ENCODE measurements around the gene C17orf107.
A peak's percentile ranks its signal among the peaks of the same experiment; 100 is the strongest.

C17orf107 gene

GRCh38 chr17:4950075-4950745 is 50.9 kb downstream of the C17orf107 start:
- DNase-seq, result no peak

DNA sequence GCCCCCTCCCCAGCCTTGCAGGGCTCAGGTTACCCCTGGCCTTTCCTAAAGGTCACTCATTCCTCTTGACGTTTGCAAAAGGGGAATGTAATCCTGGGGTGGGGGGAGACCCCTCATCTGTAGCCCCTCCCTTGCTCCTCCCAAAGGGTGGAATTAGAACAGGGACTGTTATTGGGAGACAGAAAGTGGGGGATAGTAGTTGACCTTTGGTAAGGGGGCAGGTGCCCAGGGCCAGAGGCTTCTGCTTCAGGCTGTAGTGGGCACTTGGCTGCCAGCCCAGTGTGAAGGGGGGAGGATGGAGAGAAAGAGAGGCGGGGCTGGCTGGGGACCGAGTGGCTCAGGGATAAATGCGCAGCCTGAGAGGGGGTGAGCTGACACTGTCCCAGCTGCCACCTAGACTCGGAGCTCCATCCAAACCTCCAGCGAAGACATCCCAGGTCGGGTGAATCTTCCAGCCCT is 51.4 kb downstream of the C17orf107 start, which contains the start of gene ENO3:
Gene ENO3, plus strand, starts transcription at position 374 of the 459 bp plus-strand sequence. CDS start 711 bp downstream, outside the sequence.
- DNase-seq, result peak; percentile 28

- DNase-seq, result no peak
These were observed 52.1 kb downstream of the C17orf107 start for GRCh38 chr17:4951486-4951885.
